ENCODE results near the gene VAV3.

GRCh38 chr1:107900090-107900945 is 64.7 kb downstream of the VAV3 start:
- TF ChIP-seq CTCF (IDR thresholded peaks at IDR 0.05; ENCODE audit: control extremely low read depth in 1 of 3, insufficient read depth in 1 of 3, low read depth in 1 of 3, low read length in 3 of 3) (no peak), TEAD4 (IDR thresholded peaks at IDR 0.05; ENCODE audit: low read depth, low read length) (no peak), POLR2AphosphoS5 (IDR thresholded peaks at IDR 0.05; ENCODE audit: low read depth, low read length) (no peak), TAF1 (IDR thresholded peaks at IDR 0.05; ENCODE audit: low read depth, low read length) (no peak), EZH2 (IDR thresholded peaks at IDR 0.05; ENCODE audit: low read depth, low read length, severe bottlenecking) (no peak), POLR2A (IDR thresholded peaks at IDR 0.05; ENCODE audit: control extremely low read depth in 1 of 2, low read depth in 2 of 2, low read length in 2 of 2) (no peak)
